Measurements from ENCODE around the gene NPAS3. TPM values are rescaled to one million over a fixed set of nuclear protein-coding genes. Genes with fewer than 3 reads are reported as not detected.

NPAS3 gene
- total RNA-seq, 1 donor from 2014 or later = not detected

- H3K4me3 ChIP-seq = no peak overlapping the region
- no peaks in the 10 kb centered on the region for H3K79me2 ChIP-seq (ENCODE audit: low read depth)
- H3K4me1 ChIP-seq = peaks cover 13% of the 10 kb centered on the region
- no peaks in the 10 kb centered on the region for H4K20me1 ChIP-seq (ENCODE audit: low read depth)
- H3K4me2 ChIP-seq = no peak overlapping the region
- H3K36me3 ChIP-seq = no peaks in the 10 kb centered on the region
- no peak overlapping the region for H3K9ac ChIP-seq
- H3K27me3 Mint-ChIP-seq (ENCODE audit: insufficient read depth, low read depth) = no peaks in the 10 kb centered on the region
- H3K4me1 Mint-ChIP-seq = peaks cover 32% of the 10 kb centered on the region
- H3K9me3 ChIP-seq (ENCODE audit: low read depth) = no peaks in the 10 kb centered on the region
- no peak overlapping the region for H3K4me3 Mint-ChIP-seq
- no peak for DNase-seq (ENCODE audit: low spot score)
- H2AFZ ChIP-seq (replicated peaks) = no peak overlapping the region
- TF ChIP-seq CTCF (IDR thresholded peaks at IDR 0.05) = no peak
- TF ChIP-seq EZH2 (IDR thresholded peaks at IDR 0.05) = no peak
- TF ChIP-seq EZH2phosphoT487 (IDR thresholded peaks at IDR 0.05) = no peak
- H3F3A ChIP-seq (ENCODE audit: low read depth) = no peaks in the 10 kb centered on the region
- H3K27me3 ChIP-seq = no peaks in the 10 kb centered on the region
- H3K9me3 Mint-ChIP-seq = no peaks in the 10 kb centered on the region
- H3K27ac Mint-ChIP-seq = no peak overlapping the region
- no peak overlapping the region for H3K27ac ChIP-seq
- H3K36me3 Mint-ChIP-seq = no peaks in the 10 kb centered on the region
These were observed 439.1 kb downstream of the NPAS3 start for GRCh38 chr14:33377596-33378390.

GRCh38 chr14:33381717-33382116, 443.0 kb downstream of the NPAS3 start:
- H3K79me2 ChIP-seq (ENCODE audit: low read depth) = no peaks in the 10 kb centered on the region
- H3K4me1 ChIP-seq = peaks cover 13% of the 10 kb centered on the region
- no peaks in the 10 kb centered on the region for H4K20me1 ChIP-seq (ENCODE audit: low read depth)
- Mint-ChIP-seq H3K4me3 (peak overlapping the region; percentile 42), H3K36me3 (no peaks in the 10 kb centered on the region), H3K4me1 (peaks cover 38% of the 10 kb centered on the region), H3K9me3 (no peaks in the 10 kb centered on the region), H3K27me3 (ENCODE audit: insufficient read depth, low read depth) (peaks cover 2% of the 10 kb centered on the region), H3K27ac (peak overlapping the region; percentile 86)
- no peaks in the 10 kb centered on the region for H3F3A ChIP-seq (ENCODE audit: low read depth)
- no peaks in the 10 kb centered on the region for H3K36me3 ChIP-seq
- peak overlapping the region; percentile 47 for H2AFZ ChIP-seq (replicated peaks)
- DNase-seq (ENCODE audit: low spot score) = no peak
- H3K27ac ChIP-seq = no peak overlapping the region
- TF ChIP-seq EZH2 (IDR thresholded peaks at IDR 0.05) = no peak
- TF ChIP-seq EZH2phosphoT487 (IDR thresholded peaks at IDR 0.05) = no peak
- TF ChIP-seq CTCF (IDR thresholded peaks at IDR 0.05) = no peak
- H3K4me3 ChIP-seq = no peak overlapping the region
- no peak overlapping the region for H3K9ac ChIP-seq
- H3K4me2 ChIP-seq = peak overlapping the region; percentile 5
- H3K27me3 ChIP-seq = no peaks in the 10 kb centered on the region
- no peaks in the 10 kb centered on the region for H3K9me3 ChIP-seq (ENCODE audit: low read depth)

GRCh38 chr14:33386140-33386539, 447.5 kb downstream of the NPAS3 start:
- no peak overlapping the region for H3K4me2 ChIP-seq
- no peaks in the 10 kb centered on the region for H3F3A ChIP-seq (ENCODE audit: low read depth)
- no peaks in the 10 kb centered on the region for H3K79me2 ChIP-seq (ENCODE audit: low read depth)
- no peaks in the 10 kb centered on the region for H3K36me3 ChIP-seq
- H2AFZ ChIP-seq (replicated peaks) = no peak overlapping the region
- Mint-ChIP-seq H3K4me3 (no peak overlapping the region), H3K9me3 (no peaks in the 10 kb centered on the region), H3K36me3 (no peaks in the 10 kb centered on the region), H3K27ac (no peak overlapping the region), H3K4me1 (peaks cover 19% of the 10 kb centered on the region), H3K27me3 (ENCODE audit: insufficient read depth, low read depth) (peaks cover 2% of the 10 kb centered on the region)
- TF ChIP-seq CTCF (IDR thresholded peaks at IDR 0.05) (no peak), EZH2 (IDR thresholded peaks at IDR 0.05) (no peak), EZH2phosphoT487 (IDR thresholded peaks at IDR 0.05) (no peak)
- no peaks in the 10 kb centered on the region for H3K27me3 ChIP-seq
- H3K4me3 ChIP-seq = no peak overlapping the region
- H3K4me1 ChIP-seq = peaks cover 8% of the 10 kb centered on the region
- DNase-seq (ENCODE audit: low spot score) = no peak
- no peaks in the 10 kb centered on the region for H4K20me1 ChIP-seq (ENCODE audit: low read depth)
- no peaks in the 10 kb centered on the region for H3K9me3 ChIP-seq (ENCODE audit: low read depth)
- no peak overlapping the region for H3K27ac ChIP-seq
- H3K9ac ChIP-seq = no peak overlapping the region
